Neural cell (in vitro differentiated cells): ENCODE data around the gene TMEM125. TPM values are rescaled to one million over a fixed set of nuclear protein-coding genes. Genes with fewer than 3 reads are reported as not detected.

Experiments
- H2AFZ ChIP-seq: fragments of 200-600, 300-800 bp; sonication (generic), shearing (Covaris generic); 2 replicates; pipeline ENCODE4 v1.6.0; 2014; ENCODE audit warnings: low read depth, mild to moderate bottlenecking, antibody characterized with exemption, low read length, moderate library complexity
- H3F3A ChIP-seq: fragments of 200-600 bp; shearing (Covaris generic); 2 replicates; pipeline ENCODE4 v1.6.1; 2016; ENCODE audit warnings: mild to moderate bottlenecking, moderate library complexity, mixed read lengths, antibody characterized with exemption, low read length; ENCODE audit not compliant: insufficient read depth, poor library complexity, severe bottlenecking
- H3K27ac ChIP-seq: fragments of 200-600, 300-800 bp; sonication (generic), shearing (Covaris generic); 2 replicates; pipeline ENCODE4 v1.5.1; 2014; ENCODE audit warnings: mild to moderate bottlenecking, low read length, moderate library complexity
- H3K27me3 ChIP-seq: fragments of 300-800, 200-600 bp; sonication (generic), shearing (Covaris generic); 2 replicates; pipeline ENCODE4 v1.6.0; 2014; ENCODE audit warnings: mild to moderate bottlenecking, low read depth, low read length, moderate library complexity; ENCODE audit not compliant: insufficient read depth
- H3K36me3 ChIP-seq: fragments of 300-800, 200-600 bp; sonication (generic), shearing (Covaris generic); 2 replicates; pipeline ENCODE4 v1.5.1; 2014; ENCODE audit warnings: mild to moderate bottlenecking, antibody characterized with exemption, low read length, moderate library complexity; ENCODE audit not compliant: insufficient read depth
- H3K4me2 ChIP-seq: fragments of 300-800, 200-600 bp; sonication (generic), shearing (Covaris generic); 2 replicates; pipeline ENCODE4 v1.6.0; 2014; ENCODE audit warnings: mild to moderate bottlenecking, low read length
- H3K4me3 ChIP-seq: fragments of 300-800, 200-600 bp; sonication (generic), shearing (Covaris generic); 2 replicates; pipeline ENCODE4 v1.5.1; 2014; ENCODE audit warnings: mild to moderate bottlenecking, low read length, moderate library complexity
- H3K79me2 ChIP-seq: fragments of 200-600 bp; shearing (Covaris generic); replicated peaks from 2 replicates; pipeline ENCODE4 v1.6.0; 2014; ENCODE audit warnings: mild to moderate bottlenecking, low read length, moderate library complexity; ENCODE audit not compliant: insufficient read depth
- H3K9ac ChIP-seq: fragments of 300-800, 200-600 bp; sonication (generic), shearing (Covaris generic); 2 replicates; pipeline ENCODE4 v1.6.1; 2016; ENCODE audit warnings: mild to moderate bottlenecking, low read length, mixed read lengths
- H3K9me2 ChIP-seq: fragments of 200-600 bp; shearing (Covaris generic); 2 replicates; pipeline ENCODE4 v1.6.1; 2016; ENCODE audit warnings: mild to moderate bottlenecking, low read length, mixed read lengths; ENCODE audit not compliant: insufficient read depth
- H3K9me3 ChIP-seq: fragments of 200-600, 300-800 bp; sonication (generic), shearing (Covaris generic); 2 replicates; pipeline ENCODE4 v1.6.1; 2016; ENCODE audit warnings: mild to moderate bottlenecking, mixed run types, low read length, moderate library complexity, mixed read lengths
- H4K20me1 ChIP-seq: fragments of 200-600 bp; shearing (Covaris generic); 2 replicates; pipeline ENCODE4 v1.6.1; 2016; ENCODE audit warnings: mild to moderate bottlenecking, mixed run types; ENCODE audit not compliant: insufficient read depth
- CTCF ChIP-seq: fragments of 450-650 bp; IDR thresholded peaks from 2 replicates; pipeline ENCODE4 v1.5.1; 2014; ENCODE audit warnings: antibody characterized with exemption, mild to moderate bottlenecking, moderate library complexity; ENCODE audit not compliant: poor library complexity, severe bottlenecking
- EP300 ChIP-seq: fragments of 450-650 bp; conservative IDR thresholded peaks from 2 replicates; pipeline ENCODE4 v1.6.1; 2014; ENCODE audit warnings: antibody characterized with exemption, mild to moderate bottlenecking, moderate library complexity; ENCODE audit not compliant: poor library complexity, severe bottlenecking
- EZH2 ChIP-seq: fragments of 200-600, 300-800 bp; shearing (Covaris generic), sonication (generic); IDR thresholded peaks from 2 replicates; pipeline ENCODE4 v1.6.1; 2014; ENCODE audit warnings: antibody characterized with exemption, low read length, borderline replicate concordance, mild to moderate bottlenecking; ENCODE audit not compliant: insufficient read depth, poor library complexity, severe bottlenecking
- MXI1 ChIP-seq: fragments of 450-650 bp; conservative IDR thresholded peaks from 2 replicates; pipeline ENCODE4 v1.6.1; 2014; ENCODE audit warnings: antibody characterized with exemption, mild to moderate bottlenecking; ENCODE audit not compliant: poor library complexity, severe bottlenecking
- POLR2AphosphoS5 ChIP-seq: IDR thresholded peaks from 2 replicates; pipeline ENCODE4 v1.6.1; 2012
- REST ChIP-seq: IDR thresholded peaks from 2 replicates; pipeline ENCODE4 v1.6.1; 2012; ENCODE audit warnings: borderline replicate concordance
- SMC3 ChIP-seq: fragments of 450-650 bp; conservative IDR thresholded peaks from 2 replicates; pipeline ENCODE4 v1.6.1; 2014; ENCODE audit warnings: antibody characterized with exemption, mild to moderate bottlenecking, moderate library complexity; ENCODE audit not compliant: poor library complexity
- TAF1 ChIP-seq: IDR thresholded peaks from 2 replicates; pipeline ENCODE4 v1.6.1; 2012; ENCODE audit warnings: low read depth
- polyA plus RNA-seq: library from polyadenylated mRNA; depleted of rRNA; stranded (reverse); fragments of >200 nt; gene quantifications from 2 replicates; pipeline ENCODE4 v1.2.3, GENCODE V29; 2014

Gene TMEM125
- polyA plus RNA-seq, 1 donor from 2014 or later, result not detected

GRCh38 chr1:43305461-43305860 is 35.7 kb downstream of the TMEM125 start (continued):
- TF ChIP-seq EP300 (no peak), TAF1 (no peak), SMC3 (no peak)

GRCh38 chr1:43305926-43306687 is 36.3 kb downstream of the TMEM125 start:
- TF ChIP-seq CTCF, result no peak
- no peak for TF ChIP-seq EP300
- TF ChIP-seq EZH2, result no peak
- no peak for TF ChIP-seq MXI1
- no peak for TF ChIP-seq REST
- no peak for TF ChIP-seq SMC3
- no peak for TF ChIP-seq TAF1
- Histone ChIP-seq H4K20me1 (no peaks in the 10 kb centered on the region), H3K9me2 (no peaks in the 10 kb centered on the region), H3K4me3 (no peak overlapping the region), H3K79me2 (no peaks in the 10 kb centered on the region), H3K9ac (no peak overlapping the region), H3K27ac (no peak overlapping the region), H3K36me3 (no peaks in the 10 kb centered on the region), H3K27me3 (no peaks in the 10 kb centered on the region), H2AFZ (no peak overlapping the region), H3K9me3 (no peaks in the 10 kb centered on the region), H3K4me2 (no peak overlapping the region), H3F3A (no peaks in the 10 kb centered on the region)

- Histone ChIP-seq H3K4me3 (no peak overlapping the region), H3F3A (no peaks in the 10 kb centered on the region), H3K79me2 (no peaks in the 10 kb centered on the region), H2AFZ (no peak overlapping the region), H4K20me1 (no peaks in the 10 kb centered on the region), H3K27ac (no peak overlapping the region), H3K9me3 (no peaks in the 10 kb centered on the region), H3K9me2 (no peaks in the 10 kb centered on the region), H3K4me2 (no peak overlapping the region), H3K9ac (no peak overlapping the region), H3K36me3 (no peaks in the 10 kb centered on the region), H3K27me3 (no peaks in the 10 kb centered on the region)
- TF ChIP-seq REST, result no peak
- no peak for TF ChIP-seq POLR2AphosphoS5
- no peak for TF ChIP-seq SMC3
- no peak for TF ChIP-seq EP300
- no peak for TF ChIP-seq EZH2
- TF ChIP-seq TAF1, result no peak
- TF ChIP-seq MXI1, result no peak
Measured at GRCh38 chr1:43306688-43307457, 37.1 kb downstream of the TMEM125 start.
